ENCODE measurements around the gene CARS1.

CARS1 gene

GRCh38 chr11:3010521-3011275, 46.5 kb downstream of the CARS1 start:
- DNase-seq (ENCODE audit: low read depth in 1 of 2, low spot score in 1 of 2) = no peak
- no peak for TF ChIP-seq JUND (IDR thresholded peaks at IDR 0.05; ENCODE audit: low read depth)
- in situ Hi-C loops (cut with HindIII; ENCODE audit: low pct_unique_long_range_greater_than_20kb, low sequenced_read_pairs) = no loop called here

DNA sequence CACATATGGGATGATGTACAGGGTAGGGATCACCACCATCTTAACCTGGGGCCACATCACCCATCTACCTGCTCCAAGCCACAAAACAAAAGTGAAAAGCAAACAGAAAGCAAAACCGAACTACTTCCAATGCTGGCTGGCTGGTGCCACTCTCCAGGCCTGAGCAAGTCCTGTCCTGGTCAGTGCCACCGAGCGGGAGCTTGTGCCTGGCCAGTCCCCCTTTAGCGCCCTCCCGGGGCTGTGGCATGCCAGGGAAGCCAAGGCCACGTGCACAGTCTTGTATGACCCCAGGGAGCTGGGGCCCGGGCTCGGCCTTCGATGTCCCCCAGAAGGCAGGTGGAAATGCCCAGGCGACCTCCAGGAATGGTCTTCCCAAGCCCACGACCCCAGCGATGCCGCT, 47.2 kb downstream of the CARS1 start:
- TF ChIP-seq JUND (IDR thresholded peaks at IDR 0.05; ENCODE audit: low read depth) = no peak
- no peak for DNase-seq (ENCODE audit: low read depth in 1 of 2, low spot score in 1 of 2)
- in situ Hi-C loops (cut with HindIII; ENCODE audit: low pct_unique_long_range_greater_than_20kb, low sequenced_read_pairs) = no loop called here

DNA sequence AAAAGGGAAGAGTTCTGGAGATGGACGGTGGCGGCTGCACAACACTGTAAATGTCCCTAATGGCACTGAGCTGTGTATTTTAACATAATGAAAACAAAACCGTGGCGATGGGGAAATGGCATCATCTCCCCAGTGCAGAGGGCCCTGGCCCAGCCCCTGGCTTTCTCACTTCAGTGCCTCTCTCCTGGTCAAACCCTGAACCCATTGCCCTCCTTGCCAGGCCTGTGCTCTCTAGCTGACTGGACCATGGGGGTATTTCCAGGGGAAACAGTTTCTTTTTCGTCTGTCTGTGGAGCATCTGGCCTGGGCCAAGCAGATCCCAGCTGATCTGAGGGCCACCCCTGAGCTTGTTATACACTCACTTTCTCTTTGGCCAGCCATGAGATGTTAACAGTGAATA, 47.7 kb downstream of the CARS1 start:
- no peak for DNase-seq (ENCODE audit: low read depth in 1 of 2, low spot score in 1 of 2)
- no peak for TF ChIP-seq JUND (IDR thresholded peaks at IDR 0.05; ENCODE audit: low read depth)
- in situ Hi-C loops (cut with HindIII; ENCODE audit: low pct_unique_long_range_greater_than_20kb, low sequenced_read_pairs) = no loop called here

DNA sequence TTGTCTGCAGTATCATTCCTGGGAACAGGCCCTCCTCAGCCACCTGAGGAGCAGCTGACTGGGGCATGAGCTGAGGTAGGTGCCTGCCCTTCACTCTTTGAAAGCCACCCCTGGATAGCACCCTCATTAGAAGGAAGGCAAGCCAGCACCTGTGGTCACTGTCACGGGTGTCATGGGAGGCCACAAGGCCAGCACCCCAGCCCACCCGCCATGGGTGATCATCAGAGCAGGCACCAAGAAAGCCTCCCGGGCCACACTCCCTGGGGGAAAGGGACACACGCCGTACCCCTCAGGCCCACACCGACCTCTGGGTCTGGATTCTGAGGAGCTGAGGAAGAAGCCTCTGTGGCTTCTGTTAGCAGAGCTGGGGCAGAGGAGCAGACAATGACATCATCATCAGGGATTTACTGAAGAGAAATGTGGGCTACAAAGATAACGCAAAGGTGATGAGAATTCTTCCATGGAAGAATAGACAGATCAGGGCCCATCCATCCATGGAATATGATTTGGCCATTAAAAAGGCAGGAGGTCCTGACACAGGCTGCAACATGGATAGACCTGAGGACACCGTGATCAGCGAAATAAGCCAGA, 48.4 kb downstream of the CARS1 start:
- in situ Hi-C loops (cut with HindIII; ENCODE audit: low pct_unique_long_range_greater_than_20kb, low sequenced_read_pairs) = no loop called here
- DNase-seq (ENCODE audit: low read depth in 1 of 2, low spot score in 1 of 2) = no peak
- TF ChIP-seq JUND (IDR thresholded peaks at IDR 0.05; ENCODE audit: low read depth) = no peak

GRCh38 chr11:3007404-3008010, 49.7 kb downstream of the CARS1 start:
- no peak for DNase-seq (ENCODE audit: low read depth in 1 of 2, low spot score in 1 of 2)
- in situ Hi-C loops (cut with HindIII; ENCODE audit: low pct_unique_long_range_greater_than_20kb, low sequenced_read_pairs) = no loop called here
- no peak for TF ChIP-seq JUND (IDR thresholded peaks at IDR 0.05; ENCODE audit: low read depth)

GRCh38 chr11:3006505-3007260, 50.5 kb downstream of the CARS1 start:
- DNase-seq (ENCODE audit: low read depth in 1 of 2, low spot score in 1 of 2) = peak in 1 of 2 experiments; percentile 32
- in situ Hi-C loops (cut with HindIII; ENCODE audit: low pct_unique_long_range_greater_than_20kb, low sequenced_read_pairs) = no loop called here
- no peak for TF ChIP-seq JUND (IDR thresholded peaks at IDR 0.05; ENCODE audit: low read depth)

DNA sequence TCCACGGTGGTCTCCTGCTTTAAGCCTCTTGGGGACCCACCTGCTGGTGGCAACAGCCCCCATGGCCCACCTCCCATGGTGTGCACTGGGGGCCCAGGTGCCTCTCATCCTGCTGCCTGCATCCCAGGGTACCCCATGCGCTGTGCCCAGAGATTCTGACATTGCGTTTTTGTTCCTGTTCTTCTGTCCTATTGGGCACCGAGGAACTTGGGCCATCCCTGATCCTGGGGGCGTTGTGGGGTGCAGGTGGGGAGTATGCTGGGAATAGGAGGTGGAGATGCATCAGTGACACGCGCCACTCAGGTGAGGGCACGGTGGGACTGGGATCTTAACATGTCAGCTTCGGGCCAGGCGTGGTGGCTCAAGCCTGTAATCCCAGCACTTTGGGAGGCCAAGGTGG, 52.7 kb downstream of the CARS1 start:
- no peak for TF ChIP-seq JUND (IDR thresholded peaks at IDR 0.05; ENCODE audit: low read depth)
- DNase-seq (ENCODE audit: low read depth in 1 of 2, low spot score in 1 of 2) = no peak
- in situ Hi-C loops (cut with HindIII; ENCODE audit: low pct_unique_long_range_greater_than_20kb, low sequenced_read_pairs) = no loop called here

GRCh38 chr11:3003396-3004231, 53.6 kb downstream of the CARS1 start:
- DNase-seq (ENCODE audit: low read depth in 1 of 2, low spot score in 1 of 2) = no peak
- no peak for TF ChIP-seq JUND (IDR thresholded peaks at IDR 0.05; ENCODE audit: low read depth)
- in situ Hi-C loops (cut with HindIII; ENCODE audit: low pct_unique_long_range_greater_than_20kb, low sequenced_read_pairs) = no loop called here

- no peak for DNase-seq (ENCODE audit: low read depth in 1 of 2, low spot score in 1 of 2)
- no peak for TF ChIP-seq JUND (IDR thresholded peaks at IDR 0.05; ENCODE audit: low read depth)
- in situ Hi-C loops (cut with HindIII; ENCODE audit: low pct_unique_long_range_greater_than_20kb, low sequenced_read_pairs) = no loop called here
Measured at GRCh38 chr11:3002871-3003270, 54.4 kb downstream of the CARS1 start.

GRCh38 chr11:3002351-3002861, 54.8 kb downstream of the CARS1 start:
- DNase-seq (ENCODE audit: low read depth in 1 of 2, low spot score in 1 of 2) = no peak
- in situ Hi-C loops (cut with HindIII; ENCODE audit: low pct_unique_long_range_greater_than_20kb, low sequenced_read_pairs) = no loop called here
- TF ChIP-seq JUND (IDR thresholded peaks at IDR 0.05; ENCODE audit: low read depth) = no peak

DNA sequence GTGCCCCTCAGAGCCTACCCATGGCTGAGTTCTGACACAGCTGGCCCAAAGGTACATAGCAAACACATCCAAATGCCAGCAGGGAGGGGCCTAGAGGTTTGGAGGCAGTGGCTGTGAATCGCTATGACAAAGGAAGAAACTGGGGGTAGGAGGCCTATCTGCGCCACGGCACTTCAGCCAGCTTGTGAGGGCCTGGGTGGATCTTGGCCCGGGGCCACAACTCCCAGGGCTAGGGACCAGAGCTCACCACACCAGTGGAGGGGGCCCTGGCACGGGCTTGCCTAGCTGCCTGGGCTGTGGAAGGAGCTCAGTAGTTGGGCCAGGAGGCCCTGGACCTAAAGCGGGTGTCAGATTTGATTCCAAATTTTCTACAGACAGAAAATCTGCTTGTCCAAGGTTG, 55.7 kb downstream of the CARS1 start:
- DNase-seq (ENCODE audit: low read depth in 1 of 2, low spot score in 1 of 2) = no peak
- no peak for TF ChIP-seq JUND (IDR thresholded peaks at IDR 0.05; ENCODE audit: low read depth)
- in situ Hi-C loops (cut with HindIII; ENCODE audit: low pct_unique_long_range_greater_than_20kb, low sequenced_read_pairs) = no loop called here
